DND-41 (cell line): ENCODE measurements around the gene TMSB10.
A peak's percentile ranks its signal among the peaks of the same experiment; 100 is the strongest.

ENCODE experiments used
- ATAC-seq: fragments of 200-7000 bp; cut with Tn5 transposase; 3 replicates; pipeline ENCODE4 v1.9.1; 2021; ENCODE audit warnings: low read depth; ENCODE audit not compliant: insufficient read depth
- DNase-seq: peaks from one replicate; pipeline ENCODE4 v3.0.0-alpha.2; 2020
- H2AFZ ChIP-seq: 2 replicates; pipeline ENCODE4 v1.6.0; 2012; ENCODE audit warnings: low read depth, low read length
- H3K27ac ChIP-seq: 2 replicates; pipeline ENCODE4 v1.5.1; 2012; ENCODE audit warnings: low read length, inconsistent platforms
- H3K27me3 ChIP-seq: fragments of 200-600 bp; sonication (generic); 2 replicates; pipeline ENCODE4 v1.6.0; 2012; ENCODE audit warnings: low read length, mild to moderate bottlenecking, inconsistent platforms; ENCODE audit not compliant: insufficient read depth, poor library complexity
- H3K36me3 ChIP-seq: 2 replicates; pipeline ENCODE4 v1.5.1; 2012; ENCODE audit warnings: low read length, inconsistent platforms; ENCODE audit not compliant: insufficient read depth
- H3K4me1 ChIP-seq: 2 replicates; pipeline ENCODE4 v1.5.1; 2012; ENCODE audit warnings: mild to moderate bottlenecking, low read length; ENCODE audit not compliant: insufficient read depth
- H3K4me2 ChIP-seq: 2 replicates; pipeline ENCODE4 v1.6.0; 2012; ENCODE audit warnings: mild to moderate bottlenecking, moderate library complexity, low read length, inconsistent platforms; ENCODE audit not compliant: insufficient read depth
- H3K4me3 ChIP-seq, 2 experiments: fragments of 200-600 bp in 1 of 2; shearing (Covaris generic) in 1 of 2; 2 replicates each; pipeline ENCODE4 v1.5.1; 2012 to 2016; ENCODE audit warnings: inconsistent platforms in 2 of 2, low read length in 2 of 2, mild to moderate bottlenecking in 2 of 2, low read depth in 1 of 2, moderate library complexity in 1 of 2
- H3K79me2 ChIP-seq: 2 replicates; pipeline ENCODE4 v1.6.0; 2012; ENCODE audit warnings: low read length, inconsistent platforms; ENCODE audit not compliant: insufficient read depth
- H3K9ac ChIP-seq: 2 replicates; pipeline ENCODE4 v1.6.0; 2012; ENCODE audit warnings: low read depth, mild to moderate bottlenecking, inconsistent platforms, low read length, moderate library complexity
- H3K9me3 ChIP-seq: 2 replicates; pipeline ENCODE4 v1.5.1; 2012; ENCODE audit warnings: low read length, moderate library complexity, mild to moderate bottlenecking, inconsistent platforms; ENCODE audit not compliant: insufficient read depth, severe bottlenecking
- H4K20me1 ChIP-seq: 2 replicates; pipeline ENCODE4 v1.6.0; 2012; ENCODE audit warnings: low read length; ENCODE audit not compliant: insufficient read depth
- EZH2 ChIP-seq: IDR thresholded peaks from 3 replicates; pipeline ENCODE4 v1.6.1; 2012; ENCODE audit warnings: borderline replicate concordance, low read depth, mild to moderate bottlenecking, moderate library complexity, low read length, inconsistent platforms; ENCODE audit not compliant: severe bottlenecking
- TF ChIP-seq, protein P1 (sequence below): IDR thresholded peaks from 2 replicates; pipeline ENCODE4 v1.5.1; 2012; ENCODE audit warnings: borderline replicate concordance, low read length, moderate library complexity, mild to moderate bottlenecking; ENCODE audit not compliant: poor library complexity, severe bottlenecking; ENCODE audit errors: extremely low read depth

Gene TMSB10

DNA sequence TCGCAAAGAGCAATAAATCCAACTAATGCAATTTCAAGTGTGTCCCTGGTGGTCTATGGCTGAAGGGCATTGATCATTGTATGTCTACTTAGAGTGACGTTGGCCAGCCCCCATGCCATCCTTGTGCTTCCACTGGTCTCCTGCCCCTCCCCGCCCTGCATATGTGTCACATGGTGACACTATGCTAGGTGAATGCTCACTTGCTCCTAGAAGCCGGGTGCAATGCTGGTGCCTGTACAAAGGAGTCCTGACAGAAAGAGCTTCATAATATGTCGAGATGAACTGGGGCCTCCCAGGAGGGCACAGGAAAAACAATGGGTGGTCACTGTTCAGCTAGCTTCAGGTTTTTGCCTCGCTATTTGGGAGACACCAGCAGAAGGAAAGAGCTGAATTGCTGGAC is 18.7 kb upstream of the TMSB10 start:
- H3K9ac ChIP-seq = no peak overlapping the region
- no peak overlapping the region for H3K4me3 ChIP-seq
- H3K4me2 ChIP-seq = no peak overlapping the region
- no peak for DNase-seq
- peaks cover 29% of the 10 kb centered on the region for H3K4me1 ChIP-seq
- no peaks in the 10 kb centered on the region for H3K79me2 ChIP-seq
- H3K36me3 ChIP-seq = no peaks in the 10 kb centered on the region
- no peak overlapping the region for H3K27ac ChIP-seq
- no peak for ATAC-seq
- H2AFZ ChIP-seq = no peak overlapping the region
- H4K20me1 ChIP-seq = no peaks in the 10 kb centered on the region
- H3K9me3 ChIP-seq = no peaks in the 10 kb centered on the region
- TF ChIP-seq, protein P1, sequence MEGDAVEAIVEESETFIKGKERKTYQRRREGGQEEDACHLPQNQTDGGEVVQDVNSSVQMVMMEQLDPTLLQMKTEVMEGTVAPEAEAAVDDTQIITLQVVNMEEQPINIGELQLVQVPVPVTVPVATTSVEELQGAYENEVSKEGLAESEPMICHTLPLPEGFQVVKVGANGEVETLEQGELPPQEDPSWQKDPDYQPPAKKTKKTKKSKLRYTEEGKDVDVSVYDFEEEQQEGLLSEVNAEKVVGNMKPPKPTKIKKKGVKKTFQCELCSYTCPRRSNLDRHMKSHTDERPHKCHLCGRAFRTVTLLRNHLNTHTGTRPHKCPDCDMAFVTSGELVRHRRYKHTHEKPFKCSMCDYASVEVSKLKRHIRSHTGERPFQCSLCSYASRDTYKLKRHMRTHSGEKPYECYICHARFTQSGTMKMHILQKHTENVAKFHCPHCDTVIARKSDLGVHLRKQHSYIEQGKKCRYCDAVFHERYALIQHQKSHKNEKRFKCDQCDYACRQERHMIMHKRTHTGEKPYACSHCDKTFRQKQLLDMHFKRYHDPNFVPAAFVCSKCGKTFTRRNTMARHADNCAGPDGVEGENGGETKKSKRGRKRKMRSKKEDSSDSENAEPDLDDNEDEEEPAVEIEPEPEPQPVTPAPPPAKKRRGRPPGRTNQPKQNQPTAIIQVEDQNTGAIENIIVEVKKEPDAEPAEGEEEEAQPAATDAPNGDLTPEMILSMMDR = no peak
- TF ChIP-seq EZH2 = no peak
- H3K27me3 ChIP-seq = peaks cover 11% of the 10 kb centered on the region

DNA sequence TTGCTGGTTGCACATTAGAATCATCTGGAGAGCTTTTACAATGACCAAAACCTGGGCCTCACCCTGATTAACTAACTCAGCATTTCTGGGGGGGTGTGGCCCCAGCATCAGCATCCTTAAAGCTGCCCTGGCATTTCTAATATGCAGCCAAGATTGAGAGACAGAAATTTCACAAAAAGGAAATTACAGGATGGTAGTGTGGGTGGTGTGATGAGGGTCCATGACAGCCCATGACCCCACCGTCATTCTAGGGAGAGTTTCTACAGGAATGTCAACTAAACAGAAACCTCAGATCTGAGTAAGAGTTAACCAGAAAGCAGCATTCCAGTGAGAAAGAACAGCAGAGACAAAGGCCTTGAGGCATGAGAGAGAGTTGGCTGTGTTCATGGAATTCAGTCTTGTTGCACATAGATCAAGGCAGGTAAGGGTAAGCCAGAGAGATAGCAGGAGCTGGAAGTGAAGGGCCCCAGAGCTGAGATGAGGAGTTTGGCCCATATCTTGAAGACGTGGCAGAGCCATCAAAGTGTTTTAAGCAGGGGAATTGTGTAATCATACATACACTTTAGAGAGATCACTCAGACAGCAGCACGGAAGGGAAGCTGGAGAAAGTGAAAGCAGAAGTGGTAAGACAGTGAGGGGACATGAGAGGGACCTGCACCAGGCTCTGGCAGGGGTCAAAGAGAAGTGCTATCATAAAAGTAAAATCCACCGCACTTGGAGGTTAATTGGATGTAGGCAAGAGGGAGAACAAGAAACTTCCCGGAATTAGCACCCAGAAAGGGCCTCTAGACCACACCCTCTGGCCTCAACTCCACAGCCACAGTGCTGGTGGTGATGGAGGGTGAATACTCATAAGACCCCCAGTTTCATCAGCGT is 16.8 kb upstream of the TMSB10 start:
- peak; percentile 99 for ATAC-seq
- H3K27ac ChIP-seq = peak overlapping the region; percentile 80
- peak overlapping the region; percentile 50 for H3K9ac ChIP-seq

DNA sequence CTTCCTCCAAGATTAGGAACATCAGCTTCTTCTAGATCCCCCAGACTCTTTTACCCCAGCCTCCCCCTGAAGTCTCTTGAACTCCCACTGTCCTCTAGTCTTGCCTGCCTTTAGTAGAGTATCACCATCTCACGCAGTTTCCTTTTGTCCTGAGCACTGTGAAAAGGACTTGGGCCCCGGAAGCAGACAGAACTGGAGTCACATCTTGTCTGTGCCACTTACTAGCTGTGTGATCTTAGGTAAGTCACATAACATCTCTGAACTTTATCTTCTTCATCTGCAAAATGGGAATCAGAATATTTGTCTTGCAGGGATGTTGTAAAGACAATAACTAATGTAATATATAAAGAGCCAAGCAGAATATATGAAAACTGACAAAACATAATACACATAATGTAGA is 16.1 kb upstream of the TMSB10 start:
- peak overlapping the region; percentile 64 for H3K4me2 ChIP-seq
- ATAC-seq = peak; percentile 29
- peak overlapping the region; percentile 80 for H2AFZ ChIP-seq

More for the DNA sequence above, 16.8 kb upstream of the TMSB10 start:
- peak overlapping the region; percentile 0 to 54; a peak in 3 of 4 replicates for H3K4me3 ChIP-seq
- DNase-seq = peak; percentile 79
- peak overlapping the region; percentile 80 for H2AFZ ChIP-seq
- H4K20me1 ChIP-seq = no peaks in the 10 kb centered on the region
- H3K4me1 ChIP-seq = peaks cover 21% of the 10 kb centered on the region
- no peaks in the 10 kb centered on the region for H3K9me3 ChIP-seq
- H3K79me2 ChIP-seq = no peaks in the 10 kb centered on the region
- TF ChIP-seq EZH2 = no peak
- TF ChIP-seq, protein P1 = no peak
- peak overlapping the region; percentile 64 for H3K4me2 ChIP-seq
- no peaks in the 10 kb centered on the region for H3K36me3 ChIP-seq
- H3K27me3 ChIP-seq = peaks cover 3% of the 10 kb centered on the region

More for the DNA sequence above, 16.1 kb upstream of the TMSB10 start:
- Histone ChIP-seq H3K36me3 (no peaks in the 10 kb centered on the region), H3K9me3 (no peaks in the 10 kb centered on the region), H3K79me2 (no peaks in the 10 kb centered on the region), H4K20me1 (no peaks in the 10 kb centered on the region), H3K4me3 (peak overlapping the region in 1 of 2 experiments; percentile 54; a peak in 2 of 4 replicates), H3K27me3 (no peaks in the 10 kb centered on the region), H3K9ac (peak overlapping the region; percentile 50), H3K27ac (peak overlapping the region; percentile 80), H3K4me1 (peaks cover 27% of the 10 kb centered on the region)
- TF ChIP-seq, protein P1 = no peak
- DNase-seq = no peak
